Ascending aorta (tissue), 2 donors: Measurements from ENCODE around the gene BMPR1A. TPM values are rescaled to one million over a fixed set of nuclear protein-coding genes. Genes with fewer than 3 reads are reported as not detected.
A peak's percentile ranks its signal among the peaks of the same experiment; 100 is the strongest.
"Not testable (repeated sequence)": the region's sequence is repeated elsewhere in the genome, so short reads cannot be mapped to it uniquely, and the experiment has no call there.

Experiments used
- DNase-seq, 2 donors: peaks; one replicate each; pipeline ENCODE4 v3.0.0-alpha.2; 2019; ENCODE audit warnings: low spot score in 2 of 2
- H3K27ac ChIP-seq, 2 donors: fragments of 200-600 bp; sonication (generic); one replicate each; pipeline ENCODE4 v1.5.1; 2016 to 2017; ENCODE audit warnings: mild to moderate bottlenecking in 1 of 2
- H3K27me3 ChIP-seq: fragments of 200-600 bp; sonication (generic); one replicate; pipeline ENCODE4 v1.5.1; 2017
- H3K36me3 ChIP-seq, 2 donors: fragments of 200-600 bp; sonication (generic); one replicate each; pipeline ENCODE4 v1.5.1; 2016
- H3K4me1 ChIP-seq, 2 donors: fragments of 200-600 bp; sonication (generic); one replicate each; pipeline ENCODE4 v1.5.1; 2016 to 2017; ENCODE audit warnings: mild to moderate bottlenecking in 1 of 2
- H3K4me3 ChIP-seq, 2 donors: fragments of 200-600 bp; sonication (generic); one replicate each; pipeline ENCODE4 v1.5.1; 2016 to 2017; ENCODE audit warnings: mild to moderate bottlenecking in 1 of 2
- H3K9me3 ChIP-seq, 2 donors: fragments of 200-600 bp; sonication (generic); one replicate each; pipeline ENCODE4 v1.5.1; 2016
- intact Hi-C: fragments of 100-400 bp; cut with DNase I; formaldehyde crosslinking; loops from one replicate; pipeline ENCODE4 v1.15.1; 2023
- total RNA-seq: library from RNA; depleted of rRNA; stranded (reverse); fragments of >200 nt; gene quantifications from one replicate; pipeline ENCODE4 v1.1.0, GENCODE V29; 2016
- TF ChIP-seq, protein P1 (sequence below), 3 experiments: fragments of 200-600 bp in 2 of 3; fragments of 450-650 bp in 1 of 3; sonication (generic) in 2 of 3; IDR thresholded peaks; one replicate each; pipeline ENCODE4 v1.5.1; 2016 to 2019; ENCODE audit warnings: antibody characterized with exemption in 3 of 3, mild to moderate bottlenecking in 1 of 3, moderate library complexity in 1 of 3

BMPR1A gene
- total RNA-seq, 1 donor from 2014 or later, result 12.9 TPM

DNA sequence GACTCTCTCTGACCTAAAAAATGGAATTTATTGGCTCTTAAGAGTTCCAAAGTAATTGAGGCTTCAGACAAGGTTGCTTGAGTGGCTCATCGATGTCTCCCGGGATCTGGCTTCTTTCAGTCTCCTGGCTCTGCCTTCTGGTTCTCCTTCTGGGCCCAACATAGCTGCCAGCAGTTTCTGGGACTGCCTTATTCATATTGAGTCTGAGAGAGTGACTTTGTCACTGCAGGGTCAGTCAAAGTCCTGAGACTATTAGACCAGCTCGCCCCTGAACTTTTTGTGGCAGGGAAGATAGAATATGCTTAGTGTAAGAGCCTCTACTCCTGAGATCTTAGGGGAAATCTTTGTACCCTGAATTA lies 107.0 kb downstream of the BMPR1A start:
- intact Hi-C loops, result no loop called here
- Histone ChIP-seq H3K4me1 (peaks cover 0 to 22% of the 10 kb centered on the region in 2 donors), H3K27ac (peak overlapping the region; percentile 57 to 73), H3K36me3 (no peaks in the 10 kb centered on the region), H3K27me3 (no peaks in the 10 kb centered on the region), H3K9me3 (no peaks in the 10 kb centered on the region), H3K4me3 (no peak overlapping the region)
- TF ChIP-seq, protein P1, sequence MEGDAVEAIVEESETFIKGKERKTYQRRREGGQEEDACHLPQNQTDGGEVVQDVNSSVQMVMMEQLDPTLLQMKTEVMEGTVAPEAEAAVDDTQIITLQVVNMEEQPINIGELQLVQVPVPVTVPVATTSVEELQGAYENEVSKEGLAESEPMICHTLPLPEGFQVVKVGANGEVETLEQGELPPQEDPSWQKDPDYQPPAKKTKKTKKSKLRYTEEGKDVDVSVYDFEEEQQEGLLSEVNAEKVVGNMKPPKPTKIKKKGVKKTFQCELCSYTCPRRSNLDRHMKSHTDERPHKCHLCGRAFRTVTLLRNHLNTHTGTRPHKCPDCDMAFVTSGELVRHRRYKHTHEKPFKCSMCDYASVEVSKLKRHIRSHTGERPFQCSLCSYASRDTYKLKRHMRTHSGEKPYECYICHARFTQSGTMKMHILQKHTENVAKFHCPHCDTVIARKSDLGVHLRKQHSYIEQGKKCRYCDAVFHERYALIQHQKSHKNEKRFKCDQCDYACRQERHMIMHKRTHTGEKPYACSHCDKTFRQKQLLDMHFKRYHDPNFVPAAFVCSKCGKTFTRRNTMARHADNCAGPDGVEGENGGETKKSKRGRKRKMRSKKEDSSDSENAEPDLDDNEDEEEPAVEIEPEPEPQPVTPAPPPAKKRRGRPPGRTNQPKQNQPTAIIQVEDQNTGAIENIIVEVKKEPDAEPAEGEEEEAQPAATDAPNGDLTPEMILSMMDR (IDR thresholded peaks at IDR 0.05), result no peak
- peak in 1 of 2 donors; percentile 70 for DNase-seq

DNA sequence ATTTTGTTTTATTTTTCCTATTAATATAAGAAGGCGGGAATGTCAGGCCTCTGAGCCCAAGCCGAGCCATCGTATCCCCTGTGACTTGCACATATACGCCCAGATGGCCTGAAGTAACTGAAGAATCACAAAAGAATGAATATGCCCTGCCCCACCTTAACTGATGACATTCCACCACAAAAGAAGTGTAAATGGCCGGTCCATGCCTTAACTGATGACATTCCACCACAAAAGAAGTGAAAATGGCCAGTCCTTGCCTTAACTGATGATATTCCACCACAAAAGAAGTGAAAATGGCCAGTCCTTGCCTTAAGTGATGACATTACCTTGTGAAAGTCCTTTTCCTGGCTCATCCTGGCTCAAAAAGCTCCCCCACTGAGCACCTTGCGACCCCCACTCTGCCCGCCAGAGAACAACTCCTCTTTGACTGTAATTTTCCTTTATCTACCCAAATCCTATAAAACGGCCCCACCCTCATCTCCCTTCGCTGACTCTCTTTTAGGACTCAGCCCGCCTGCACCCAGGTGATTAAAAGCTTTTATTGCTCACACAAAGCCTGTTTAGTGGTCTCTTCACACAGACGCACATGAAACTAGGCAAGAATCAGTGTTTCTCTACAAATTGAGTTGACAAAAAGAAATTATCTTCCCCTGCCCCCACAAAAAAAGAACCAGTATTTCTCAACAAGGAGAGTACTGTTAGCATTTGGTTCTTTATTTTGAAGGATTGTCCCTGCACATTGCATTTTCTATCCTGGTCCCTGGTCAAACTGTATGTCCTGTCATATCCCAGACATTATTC lies 108.8 kb downstream of the BMPR1A start:
- H3K27me3 ChIP-seq, H3K36me3 ChIP-seq, H3K4me3 ChIP-seq, DNase-seq, H3K9me3 ChIP-seq: not testable (repeated sequence)
- Histone ChIP-seq H3K4me1 (peaks cover 0 to 29% of the 10 kb centered on the region in 2 donors), H3K27ac (peak overlapping the region; percentile 70 to 73)
- intact Hi-C loops, result loop anchor here (5.0 kb wide), 1 partner anchor 33 kb away; no protein-coding TSS in a partner anchor

DNA sequence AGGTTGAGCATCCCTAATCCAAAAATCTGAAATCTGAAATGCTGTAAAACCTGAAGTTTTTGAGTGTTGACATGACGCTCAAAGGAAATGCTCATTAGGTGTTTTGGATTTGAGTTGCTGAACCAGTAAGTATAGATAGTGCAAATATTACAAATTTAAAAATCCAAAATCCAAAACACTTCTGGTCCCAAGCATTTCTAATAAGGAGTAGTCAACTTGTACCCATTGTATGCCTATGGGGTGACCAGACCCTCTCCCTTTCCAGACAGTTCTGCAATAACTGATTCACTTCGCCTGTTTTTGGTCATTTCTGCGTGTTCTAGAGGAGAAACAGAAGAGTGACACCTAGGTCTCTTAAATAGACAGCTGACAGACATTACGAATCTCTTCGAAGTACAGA lies 110.7 kb downstream of the BMPR1A start:
- Histone ChIP-seq H3K4me3 (no peak overlapping the region), H3K4me1 (peaks cover 0 to 29% of the 10 kb centered on the region in 2 donors), H3K27me3 (no peaks in the 10 kb centered on the region), H3K36me3 (no peaks in the 10 kb centered on the region), H3K9me3 (no peaks in the 10 kb centered on the region), H3K27ac (peak overlapping the region; percentile 68 to 70)
- intact Hi-C loops, result loop anchor here (5.0 kb wide), 1 partner anchor 35 kb away; no protein-coding TSS in a partner anchor
- no peak for DNase-seq
- TF ChIP-seq, protein P1 (IDR thresholded peaks at IDR 0.05), result no peak

- Histone ChIP-seq H3K27ac (peak overlapping the region; percentile 68 to 70), H3K4me1 (peaks cover 0 to 33% of the 10 kb centered on the region in 2 donors), H3K27me3 (no peaks in the 10 kb centered on the region), H3K4me3 (no peak overlapping the region), H3K36me3 (no peaks in the 10 kb centered on the region), H3K9me3 (no peaks in the 10 kb centered on the region)
- TF ChIP-seq, protein P1 (IDR thresholded peaks at IDR 0.05), result no peak
- intact Hi-C loops, result loop anchor here (5.0 kb wide), 1 partner anchor 36 kb away; no protein-coding TSS in a partner anchor
- DNase-seq, result peak in 1 of 2 donors; percentile 67
Observed at GRCh38 chr10:86868353-86868752, 111.9 kb downstream of the BMPR1A start.

DNA sequence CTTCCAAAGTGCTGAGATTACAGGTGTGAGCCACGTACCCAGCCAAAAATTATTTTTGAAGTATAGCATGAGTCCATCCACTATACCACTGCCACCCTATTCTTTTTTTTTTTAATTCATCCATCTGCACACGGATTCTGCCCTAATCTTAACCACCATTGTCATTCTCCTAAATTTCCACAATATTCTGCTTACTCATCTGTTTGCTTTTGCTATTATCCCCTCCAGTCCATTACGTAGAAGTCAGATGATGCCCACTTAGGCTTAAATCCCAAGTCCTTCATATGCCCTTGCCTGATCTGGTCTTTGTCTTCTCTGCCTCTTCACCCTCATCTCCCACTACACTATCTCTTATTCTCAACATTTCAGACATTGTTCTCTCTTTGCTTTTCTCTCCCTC lies 114.3 kb downstream of the BMPR1A start:
- TF ChIP-seq, protein P1 (IDR thresholded peaks at IDR 0.05), result no peak
- Histone ChIP-seq H3K36me3 (no peaks in the 10 kb centered on the region), H3K27me3 (no peaks in the 10 kb centered on the region), H3K27ac (no peak overlapping the region), H3K4me1 (peaks cover 0 to 26% of the 10 kb centered on the region in 2 donors), H3K9me3 (no peaks in the 10 kb centered on the region), H3K4me3 (no peak overlapping the region)
- intact Hi-C loops, result no loop called here
- no peak for DNase-seq

GRCh38 chr10:86871563-86872183 lies 115.3 kb downstream of the BMPR1A start:
- TF ChIP-seq, protein P1 (IDR thresholded peaks at IDR 0.05), result no peak
- intact Hi-C loops, result no loop called here

More at GRCh38 chr10:86871563-86872183, 115.3 kb downstream of the BMPR1A start:
- no peaks in the 10 kb centered on the region for H3K27me3 ChIP-seq
- no peak overlapping the region for H3K4me3 ChIP-seq
- no peak overlapping the region for H3K27ac ChIP-seq
- H3K9me3 ChIP-seq, result no peaks in the 10 kb centered on the region
- DNase-seq, result no peak
- peaks cover 0 to 20% of the 10 kb centered on the region in 2 donors for H3K4me1 ChIP-seq
- peaks cover 0 to 3% of the 10 kb centered on the region in 2 donors for H3K36me3 ChIP-seq
